GM23338 (cell line): ENCODE results near the gene ATAD2B. TPM values are rescaled to one million over a fixed set of nuclear protein-coding genes. Genes with fewer than 3 reads are reported as not detected.

Experiments
- ATAC-seq: fragments of 200-7000 bp; cut with Tn5 transposase; 3 replicates; pipeline ENCODE4 v1.9.1; 2020
- DNase-seq: peaks from one replicate; pipeline ENCODE4 v3.0.0-alpha.2; 2015; ENCODE audit warnings: low spot score
- H2AFZ ChIP-seq: fragments of 200-600 bp; sonication (generic); 2 replicates; pipeline ENCODE4 v1.8.0; 2016; ENCODE audit warnings: antibody characterized with exemption, mild to moderate bottlenecking, moderate library complexity
- H3F3A ChIP-seq: fragments of 200-600 bp; sonication (generic); replicated peaks from 2 replicates; pipeline ENCODE4 v1.8.0; 2017; ENCODE audit warnings: antibody characterized with exemption, mixed run types, low read depth
- H3K27ac ChIP-seq: fragments of 200-600 bp; sonication (generic); 2 replicates; pipeline ENCODE4 v1.6.1; 2016; ENCODE audit warnings: low read depth
- H3K27me3 ChIP-seq: fragments of 200-600 bp; sonication (generic); 2 replicates; pipeline ENCODE4 v1.8.0; 2016; ENCODE audit warnings: mild to moderate bottlenecking, mixed run types, moderate library complexity; ENCODE audit not compliant: insufficient read depth
- H3K36me3 ChIP-seq: fragments of 200-600 bp; sonication (generic); 2 replicates; pipeline ENCODE4 v1.8.0; 2016; ENCODE audit warnings: mild to moderate bottlenecking; ENCODE audit not compliant: insufficient read depth
- H3K4me1 ChIP-seq: fragments of 200-600 bp; sonication (generic); 2 replicates; pipeline ENCODE4 v1.8.0; 2016; ENCODE audit warnings: mild to moderate bottlenecking, moderate library complexity; ENCODE audit not compliant: insufficient read depth
- H3K4me2 ChIP-seq: fragments of 200-600 bp; sonication (generic); 2 replicates; pipeline ENCODE4 v1.7.1; 2017; ENCODE audit warnings: mixed run types
- H3K4me3 ChIP-seq: fragments of 200-600 bp; sonication (generic); 2 replicates; pipeline ENCODE4 v1.6.1; 2016; ENCODE audit warnings: mixed run types
- H3K79me2 ChIP-seq: fragments of 200-600 bp; sonication (generic); replicated peaks from 2 replicates; pipeline ENCODE4 v1.8.0; 2017; ENCODE audit warnings: mild to moderate bottlenecking; ENCODE audit not compliant: insufficient read depth
- H3K9me2 ChIP-seq: fragments of 200-600 bp; sonication (generic); 2 replicates; pipeline ENCODE4 v1.8.0; 2017; ENCODE audit not compliant: insufficient read depth
- H4K20me1 ChIP-seq: fragments of 200-600 bp; sonication (generic); replicated peaks from 2 replicates; pipeline ENCODE4 v1.8.0; 2017; ENCODE audit warnings: mild to moderate bottlenecking; ENCODE audit not compliant: insufficient read depth
- H3K27ac Mint-ChIP-seq: 2 replicates; pipeline ENCODE4 v1.8.0; 2020; ENCODE audit warnings: inconsistent platforms, mild to moderate bottlenecking, moderate library complexity, mixed read lengths
- H3K27me3 Mint-ChIP-seq: 3 replicates; pipeline ENCODE4 v1.8.0; 2022; ENCODE audit warnings: low read depth, mild to moderate bottlenecking, moderate library complexity, mixed read lengths, inconsistent platforms; ENCODE audit not compliant: insufficient read depth, poor library complexity
- H3K36me3 Mint-ChIP-seq: 3 replicates; pipeline ENCODE4 v1.8.0; 2021; ENCODE audit warnings: low read depth, mild to moderate bottlenecking, inconsistent platforms, moderate library complexity, mixed read lengths
- H3K4me1 Mint-ChIP-seq: 3 replicates; pipeline ENCODE4 v1.8.0; 2020; ENCODE audit warnings: mild to moderate bottlenecking, inconsistent platforms, mixed read lengths
- H3K4me3 Mint-ChIP-seq: 3 replicates; pipeline ENCODE4 v1.8.0; 2021; ENCODE audit warnings: moderate library complexity, mild to moderate bottlenecking, inconsistent platforms, mixed read lengths
- H3K9me3 Mint-ChIP-seq: 3 replicates; pipeline ENCODE4 v1.8.0; 2020; ENCODE audit warnings: moderate library complexity, mild to moderate bottlenecking, inconsistent platforms, mixed read lengths
- CREB1 ChIP-seq: fragments of 250-450 bp; sonication (Bioruptor Pico); IDR thresholded peaks from 2 replicates; pipeline ENCODE4 v1.5.0; 2020; ENCODE audit warnings: low read depth, mild to moderate bottlenecking, moderate library complexity
- EZH2 ChIP-seq: fragments of 200-600 bp; sonication (generic); IDR thresholded peaks from one replicate; pipeline ENCODE4 v1.8.0; 2017; ENCODE audit warnings: antibody characterized with exemption, mild to moderate bottlenecking, low read depth; ENCODE audit not compliant: unreplicated experiment
- EZH2phosphoT487 ChIP-seq: fragments of 200-600 bp; sonication (generic); IDR thresholded peaks from one replicate; pipeline ENCODE4 v1.8.1; 2018; ENCODE audit warnings: antibody characterized with exemption; ENCODE audit not compliant: unreplicated experiment
- JUNB ChIP-seq: IDR thresholded peaks from one replicate; pipeline ENCODE4 v1.6.1; 2016; ENCODE audit warnings: antibody characterized with exemption; ENCODE audit not compliant: unreplicated experiment
- NANOG ChIP-seq: IDR thresholded peaks from 2 replicates; pipeline ENCODE4 v1.6.1; 2016; ENCODE audit warnings: antibody characterized with exemption, borderline replicate concordance
- POLR2AphosphoS5 ChIP-seq: IDR thresholded peaks from 2 replicates; pipeline ENCODE4 v1.6.1; 2016; ENCODE audit warnings: antibody characterized with exemption, low read depth
- STAT1 ChIP-seq: IDR thresholded peaks from one replicate; pipeline ENCODE4 v1.6.1; 2016; ENCODE audit warnings: antibody characterized with exemption; ENCODE audit not compliant: unreplicated experiment
- ZNF114 ChIP-seq: fragments of 250-450 bp; sonication (Bioruptor Pico); IDR thresholded peaks from 2 replicates; pipeline ENCODE4 v1.5.0; 2020; ENCODE audit warnings: mild to moderate bottlenecking, moderate library complexity
- ZNF331 ChIP-seq: fragments of 250-450 bp; sonication (Bioruptor Pico); IDR thresholded peaks from 2 replicates; pipeline ENCODE4 v1.5.0; 2020; ENCODE audit warnings: low read depth, mild to moderate bottlenecking, moderate library complexity
- polyA plus RNA-seq: library from polyadenylated mRNA; unstranded; fragments of >200 nt; fragmentation: Nextera tagmentation; extraction: Ambion mirVana; gene quantifications from 2 replicates; pipeline ENCODE4 v1.2.1, GENCODE V29; 2016
- total RNA-seq: library from RNA; depleted of rRNA; stranded (reverse); fragments of >200 nt; shearing (Covaris generic); gene quantifications from 2 replicates; pipeline ENCODE4 v1.2.3, GENCODE V29; 2014
- TF ChIP-seq, protein P1 (sequence below): IDR thresholded peaks from one replicate; pipeline ENCODE4 v1.6.1; 2018; ENCODE audit warnings: antibody characterized with exemption; ENCODE audit not compliant: unreplicated experiment
- TF ChIP-seq, protein P2 (sequence below), 2 experiments: fragments of 200-600 bp in 1 of 2; sonication (generic) in 1 of 2; conservative IDR thresholded peaks; 2 replicates each; pipeline versions ENCODE4 v1.5.1 to v1.6.1; 2016 to 2017; ENCODE audit warnings: antibody characterized with exemption in 2 of 2, low read depth in 2 of 2, mild to moderate bottlenecking in 2 of 2, moderate library complexity in 1 of 2
- TF ChIP-seq, protein P3 (sequence below): IDR thresholded peaks from 2 replicates; pipeline ENCODE4 v1.6.1; 2016; ENCODE audit warnings: antibody characterized with exemption
- TF ChIP-seq, protein P4 (sequence below): fragments of 250-450 bp; sonication (Bioruptor Pico); IDR thresholded peaks from 2 replicates; pipeline ENCODE4 v1.5.0; 2020; ENCODE audit warnings: mild to moderate bottlenecking, moderate library complexity

The ATAD2B gene
- total and polyA plus RNA-seq, 2 experiments from 2014 or later: 12.4 to 19.3 TPM

DNA sequence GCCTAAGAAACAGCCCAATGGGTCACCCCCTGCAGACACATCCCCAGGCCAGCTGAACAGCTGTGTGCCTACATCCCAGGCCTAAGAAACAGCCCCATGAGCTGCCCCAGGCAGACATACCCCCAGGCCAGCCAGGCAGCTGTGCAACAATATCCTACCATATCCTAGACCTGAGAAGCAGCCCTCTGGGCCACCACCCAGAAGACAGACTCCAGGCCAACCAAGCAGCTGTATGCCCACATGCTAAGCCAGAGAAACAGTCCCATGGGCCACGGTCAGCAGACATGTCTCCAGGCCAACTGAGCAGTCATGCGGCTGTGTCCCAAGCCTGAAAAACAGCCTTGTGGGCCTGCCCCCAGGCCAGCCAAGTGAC lies 205.5 kb downstream of the ATAD2B start:
- Mint-ChIP-seq H3K4me3 (no peak overlapping the region), H3K36me3 (peaks cover 15% of the 10 kb centered on the region), H3K27me3 (peaks cover 7% of the 10 kb centered on the region), H3K9me3 (peaks cover 11% of the 10 kb centered on the region; the same call in 2 of the 3 replicates), H3K4me1 (no peaks in the 10 kb centered on the region), H3K27ac (no peak overlapping the region)
- Histone ChIP-seq H3K27ac (no peak overlapping the region), H3K4me2 (no peak overlapping the region), H3K4me1 (no peaks in the 10 kb centered on the region), H3K79me2 (no peaks in the 10 kb centered on the region), H2AFZ (no peak overlapping the region), H3F3A (no peaks in the 10 kb centered on the region), H3K27me3 (no peaks in the 10 kb centered on the region), H4K20me1 (no peaks in the 10 kb centered on the region), H3K4me3 (no peak overlapping the region), H3K9me2 (peaks cover 4% of the 10 kb centered on the region; the same call in 1 of the 2 replicates), H3K36me3 (no peaks in the 10 kb centered on the region)
- TF ChIP-seq JUNB (no peak), ZNF331 (CRISPR knock-in tag) (no peak), EZH2 (no peak), ZNF114 (CRISPR knock-in tag) (no peak), NANOG (no peak), EZH2phosphoT487 (no peak), CREB1 (CRISPR knock-in tag) (no peak), STAT1 (no peak), POLR2AphosphoS5 (no peak)
- TF ChIP-seq, protein P1, sequence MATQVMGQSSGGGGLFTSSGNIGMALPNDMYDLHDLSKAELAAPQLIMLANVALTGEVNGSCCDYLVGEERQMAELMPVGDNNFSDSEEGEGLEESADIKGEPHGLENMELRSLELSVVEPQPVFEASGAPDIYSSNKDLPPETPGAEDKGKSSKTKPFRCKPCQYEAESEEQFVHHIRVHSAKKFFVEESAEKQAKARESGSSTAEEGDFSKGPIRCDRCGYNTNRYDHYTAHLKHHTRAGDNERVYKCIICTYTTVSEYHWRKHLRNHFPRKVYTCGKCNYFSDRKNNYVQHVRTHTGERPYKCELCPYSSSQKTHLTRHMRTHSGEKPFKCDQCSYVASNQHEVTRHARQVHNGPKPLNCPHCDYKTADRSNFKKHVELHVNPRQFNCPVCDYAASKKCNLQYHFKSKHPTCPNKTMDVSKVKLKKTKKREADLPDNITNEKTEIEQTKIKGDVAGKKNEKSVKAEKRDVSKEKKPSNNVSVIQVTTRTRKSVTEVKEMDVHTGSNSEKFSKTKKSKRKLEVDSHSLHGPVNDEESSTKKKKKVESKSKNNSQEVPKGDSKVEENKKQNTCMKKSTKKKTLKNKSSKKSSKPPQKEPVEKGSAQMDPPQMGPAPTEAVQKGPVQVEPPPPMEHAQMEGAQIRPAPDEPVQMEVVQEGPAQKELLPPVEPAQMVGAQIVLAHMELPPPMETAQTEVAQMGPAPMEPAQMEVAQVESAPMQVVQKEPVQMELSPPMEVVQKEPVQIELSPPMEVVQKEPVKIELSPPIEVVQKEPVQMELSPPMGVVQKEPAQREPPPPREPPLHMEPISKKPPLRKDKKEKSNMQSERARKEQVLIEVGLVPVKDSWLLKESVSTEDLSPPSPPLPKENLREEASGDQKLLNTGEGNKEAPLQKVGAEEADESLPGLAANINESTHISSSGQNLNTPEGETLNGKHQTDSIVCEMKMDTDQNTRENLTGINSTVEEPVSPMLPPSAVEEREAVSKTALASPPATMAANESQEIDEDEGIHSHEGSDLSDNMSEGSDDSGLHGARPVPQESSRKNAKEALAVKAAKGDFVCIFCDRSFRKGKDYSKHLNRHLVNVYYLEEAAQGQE: no peak
- TF ChIP-seq, protein P2, sequence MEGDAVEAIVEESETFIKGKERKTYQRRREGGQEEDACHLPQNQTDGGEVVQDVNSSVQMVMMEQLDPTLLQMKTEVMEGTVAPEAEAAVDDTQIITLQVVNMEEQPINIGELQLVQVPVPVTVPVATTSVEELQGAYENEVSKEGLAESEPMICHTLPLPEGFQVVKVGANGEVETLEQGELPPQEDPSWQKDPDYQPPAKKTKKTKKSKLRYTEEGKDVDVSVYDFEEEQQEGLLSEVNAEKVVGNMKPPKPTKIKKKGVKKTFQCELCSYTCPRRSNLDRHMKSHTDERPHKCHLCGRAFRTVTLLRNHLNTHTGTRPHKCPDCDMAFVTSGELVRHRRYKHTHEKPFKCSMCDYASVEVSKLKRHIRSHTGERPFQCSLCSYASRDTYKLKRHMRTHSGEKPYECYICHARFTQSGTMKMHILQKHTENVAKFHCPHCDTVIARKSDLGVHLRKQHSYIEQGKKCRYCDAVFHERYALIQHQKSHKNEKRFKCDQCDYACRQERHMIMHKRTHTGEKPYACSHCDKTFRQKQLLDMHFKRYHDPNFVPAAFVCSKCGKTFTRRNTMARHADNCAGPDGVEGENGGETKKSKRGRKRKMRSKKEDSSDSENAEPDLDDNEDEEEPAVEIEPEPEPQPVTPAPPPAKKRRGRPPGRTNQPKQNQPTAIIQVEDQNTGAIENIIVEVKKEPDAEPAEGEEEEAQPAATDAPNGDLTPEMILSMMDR (conservative IDR thresholded peaks at IDR 0.05; ENCODE audit: low read depth in 2 of 2): no peak
- TF ChIP-seq, protein P3, sequence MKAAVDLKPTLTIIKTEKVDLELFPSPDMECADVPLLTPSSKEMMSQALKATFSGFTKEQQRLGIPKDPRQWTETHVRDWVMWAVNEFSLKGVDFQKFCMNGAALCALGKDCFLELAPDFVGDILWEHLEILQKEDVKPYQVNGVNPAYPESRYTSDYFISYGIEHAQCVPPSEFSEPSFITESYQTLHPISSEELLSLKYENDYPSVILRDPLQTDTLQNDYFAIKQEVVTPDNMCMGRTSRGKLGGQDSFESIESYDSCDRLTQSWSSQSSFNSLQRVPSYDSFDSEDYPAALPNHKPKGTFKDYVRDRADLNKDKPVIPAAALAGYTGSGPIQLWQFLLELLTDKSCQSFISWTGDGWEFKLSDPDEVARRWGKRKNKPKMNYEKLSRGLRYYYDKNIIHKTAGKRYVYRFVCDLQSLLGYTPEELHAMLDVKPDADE: no peak
- TF ChIP-seq, protein P4, sequence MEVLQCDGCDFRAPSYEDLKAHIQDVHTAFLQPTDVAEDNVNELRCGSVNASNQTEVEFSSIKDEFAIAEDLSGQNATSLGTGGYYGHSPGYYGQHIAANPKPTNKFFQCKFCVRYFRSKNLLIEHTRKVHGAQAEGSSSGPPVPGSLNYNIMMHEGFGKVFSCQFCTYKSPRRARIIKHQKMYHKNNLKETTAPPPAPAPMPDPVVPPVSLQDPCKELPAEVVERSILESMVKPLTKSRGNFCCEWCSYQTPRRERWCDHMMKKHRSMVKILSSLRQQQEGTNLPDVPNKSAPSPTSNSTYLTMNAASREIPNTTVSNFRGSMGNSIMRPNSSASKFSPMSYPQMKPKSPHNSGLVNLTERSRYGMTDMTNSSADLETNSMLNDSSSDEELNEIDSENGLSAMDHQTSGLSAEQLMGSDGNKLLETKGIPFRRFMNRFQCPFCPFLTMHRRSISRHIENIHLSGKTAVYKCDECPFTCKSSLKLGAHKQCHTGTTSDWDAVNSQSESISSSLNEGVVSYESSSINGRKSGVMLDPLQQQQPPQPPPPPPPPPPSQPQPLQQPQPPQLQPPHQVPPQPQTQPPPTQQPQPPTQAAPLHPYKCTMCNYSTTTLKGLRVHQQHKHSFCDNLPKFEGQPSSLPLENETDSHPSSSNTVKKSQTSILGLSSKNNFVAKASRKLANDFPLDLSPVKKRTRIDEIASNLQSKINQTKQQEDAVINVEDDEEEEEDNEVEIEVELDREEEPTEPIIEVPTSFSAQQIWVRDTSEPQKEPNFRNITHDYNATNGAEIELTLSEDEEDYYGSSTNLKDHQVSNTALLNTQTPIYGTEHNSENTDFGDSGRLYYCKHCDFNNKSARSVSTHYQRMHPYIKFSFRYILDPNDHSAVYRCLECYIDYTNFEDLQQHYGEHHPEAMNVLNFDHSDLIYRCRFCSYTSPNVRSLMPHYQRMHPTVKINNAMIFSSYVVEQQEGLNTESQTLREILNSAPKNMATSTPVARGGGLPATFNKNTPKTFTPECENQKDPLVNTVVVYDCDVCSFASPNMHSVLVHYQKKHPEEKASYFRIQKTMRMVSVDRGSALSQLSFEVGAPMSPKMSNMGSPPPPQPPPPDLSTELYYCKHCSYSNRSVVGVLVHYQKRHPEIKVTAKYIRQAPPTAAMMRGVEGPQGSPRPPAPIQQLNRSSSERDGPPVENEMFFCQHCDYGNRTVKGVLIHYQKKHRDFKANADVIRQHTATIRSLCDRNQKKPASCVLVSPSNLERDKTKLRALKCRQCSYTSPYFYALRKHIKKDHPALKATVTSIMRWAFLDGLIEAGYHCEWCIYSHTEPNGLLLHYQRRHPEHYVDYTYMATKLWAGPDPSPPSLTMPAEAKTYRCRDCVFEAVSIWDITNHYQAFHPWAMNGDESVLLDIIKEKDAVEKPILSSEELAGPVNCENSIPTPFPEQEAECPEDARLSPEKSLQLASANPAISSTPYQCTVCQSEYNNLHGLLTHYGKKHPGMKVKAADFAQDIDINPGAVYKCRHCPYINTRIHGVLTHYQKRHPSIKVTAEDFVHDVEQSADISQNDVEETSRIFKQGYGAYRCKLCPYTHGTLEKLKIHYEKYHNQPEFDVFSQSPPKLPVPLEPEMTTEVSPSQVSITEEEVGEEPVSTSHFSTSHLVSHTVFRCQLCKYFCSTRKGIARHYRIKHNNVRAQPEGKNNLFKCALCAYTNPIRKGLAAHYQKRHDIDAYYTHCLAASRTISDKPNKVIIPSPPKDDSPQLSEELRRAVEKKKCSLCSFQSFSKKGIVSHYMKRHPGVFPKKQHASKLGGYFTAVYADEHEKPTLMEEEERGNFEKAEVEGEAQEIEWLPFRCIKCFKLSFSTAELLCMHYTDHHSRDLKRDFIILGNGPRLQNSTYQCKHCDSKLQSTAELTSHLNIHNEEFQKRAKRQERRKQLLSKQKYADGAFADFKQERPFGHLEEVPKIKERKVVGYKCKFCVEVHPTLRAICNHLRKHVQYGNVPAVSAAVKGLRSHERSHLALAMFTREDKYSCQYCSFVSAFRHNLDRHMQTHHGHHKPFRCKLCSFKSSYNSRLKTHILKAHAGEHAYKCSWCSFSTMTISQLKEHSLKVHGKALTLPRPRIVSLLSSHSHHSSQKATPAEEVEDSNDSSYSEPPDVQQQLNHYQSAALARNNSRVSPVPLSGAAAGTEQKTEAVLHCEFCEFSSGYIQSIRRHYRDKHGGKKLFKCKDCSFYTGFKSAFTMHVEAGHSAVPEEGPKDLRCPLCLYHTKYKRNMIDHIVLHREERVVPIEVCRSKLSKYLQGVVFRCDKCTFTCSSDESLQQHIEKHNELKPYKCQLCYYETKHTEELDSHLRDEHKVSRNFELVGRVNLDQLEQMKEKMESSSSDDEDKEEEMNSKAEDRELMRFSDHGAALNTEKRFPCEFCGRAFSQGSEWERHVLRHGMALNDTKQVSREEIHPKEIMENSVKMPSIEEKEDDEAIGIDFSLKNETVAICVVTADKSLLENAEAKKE: no peak
- no peak for DNase-seq
- no peak for ATAC-seq
